Neural cell (in vitro differentiated cells): ENCODE measurements around the gene BRD9. TPM values are rescaled to one million over a fixed set of nuclear protein-coding genes. Genes with fewer than 3 reads are reported as not detected.

Source experiments
- H2AFZ ChIP-seq: fragments of 200-600, 300-800 bp; sonication (generic), shearing (Covaris generic); 2 replicates; pipeline ENCODE4 v1.6.0; 2014; ENCODE audit warnings: low read depth, mild to moderate bottlenecking, antibody characterized with exemption, low read length, moderate library complexity
- H3F3A ChIP-seq: fragments of 200-600 bp; shearing (Covaris generic); 2 replicates; pipeline ENCODE4 v1.6.1; 2016; ENCODE audit warnings: mild to moderate bottlenecking, moderate library complexity, mixed read lengths, antibody characterized with exemption, low read length; ENCODE audit not compliant: insufficient read depth, poor library complexity, severe bottlenecking
- H3K27ac ChIP-seq: fragments of 200-600, 300-800 bp; sonication (generic), shearing (Covaris generic); 2 replicates; pipeline ENCODE4 v1.5.1; 2014; ENCODE audit warnings: mild to moderate bottlenecking, low read length, moderate library complexity
- H3K27me3 ChIP-seq: fragments of 300-800, 200-600 bp; sonication (generic), shearing (Covaris generic); 2 replicates; pipeline ENCODE4 v1.6.0; 2014; ENCODE audit warnings: mild to moderate bottlenecking, low read depth, low read length, moderate library complexity; ENCODE audit not compliant: insufficient read depth
- H3K36me3 ChIP-seq: fragments of 300-800, 200-600 bp; sonication (generic), shearing (Covaris generic); 2 replicates; pipeline ENCODE4 v1.5.1; 2014; ENCODE audit warnings: mild to moderate bottlenecking, antibody characterized with exemption, low read length, moderate library complexity; ENCODE audit not compliant: insufficient read depth
- H3K4me2 ChIP-seq: fragments of 300-800, 200-600 bp; sonication (generic), shearing (Covaris generic); 2 replicates; pipeline ENCODE4 v1.6.0; 2014; ENCODE audit warnings: mild to moderate bottlenecking, low read length
- H3K4me3 ChIP-seq: fragments of 300-800, 200-600 bp; sonication (generic), shearing (Covaris generic); 2 replicates; pipeline ENCODE4 v1.5.1; 2014; ENCODE audit warnings: mild to moderate bottlenecking, low read length, moderate library complexity
- H3K79me2 ChIP-seq: fragments of 200-600 bp; shearing (Covaris generic); replicated peaks from 2 replicates; pipeline ENCODE4 v1.6.0; 2014; ENCODE audit warnings: mild to moderate bottlenecking, low read length, moderate library complexity; ENCODE audit not compliant: insufficient read depth
- H3K9ac ChIP-seq: fragments of 300-800, 200-600 bp; sonication (generic), shearing (Covaris generic); 2 replicates; pipeline ENCODE4 v1.6.1; 2016; ENCODE audit warnings: mild to moderate bottlenecking, low read length, mixed read lengths
- H3K9me2 ChIP-seq: fragments of 200-600 bp; shearing (Covaris generic); 2 replicates; pipeline ENCODE4 v1.6.1; 2016; ENCODE audit warnings: mild to moderate bottlenecking, low read length, mixed read lengths; ENCODE audit not compliant: insufficient read depth
- H3K9me3 ChIP-seq: fragments of 200-600, 300-800 bp; sonication (generic), shearing (Covaris generic); 2 replicates; pipeline ENCODE4 v1.6.1; 2016; ENCODE audit warnings: mild to moderate bottlenecking, mixed run types, low read length, moderate library complexity, mixed read lengths
- H4K20me1 ChIP-seq: fragments of 200-600 bp; shearing (Covaris generic); 2 replicates; pipeline ENCODE4 v1.6.1; 2016; ENCODE audit warnings: mild to moderate bottlenecking, mixed run types; ENCODE audit not compliant: insufficient read depth
- CTCF ChIP-seq: fragments of 450-650 bp; IDR thresholded peaks from 2 replicates; pipeline ENCODE4 v1.5.1; 2014; ENCODE audit warnings: antibody characterized with exemption, mild to moderate bottlenecking, moderate library complexity; ENCODE audit not compliant: poor library complexity, severe bottlenecking
- EP300 ChIP-seq: fragments of 450-650 bp; conservative IDR thresholded peaks from 2 replicates; pipeline ENCODE4 v1.6.1; 2014; ENCODE audit warnings: antibody characterized with exemption, mild to moderate bottlenecking, moderate library complexity; ENCODE audit not compliant: poor library complexity, severe bottlenecking
- EZH2 ChIP-seq: fragments of 200-600, 300-800 bp; shearing (Covaris generic), sonication (generic); IDR thresholded peaks from 2 replicates; pipeline ENCODE4 v1.6.1; 2014; ENCODE audit warnings: antibody characterized with exemption, low read length, borderline replicate concordance, mild to moderate bottlenecking; ENCODE audit not compliant: insufficient read depth, poor library complexity, severe bottlenecking
- MXI1 ChIP-seq: fragments of 450-650 bp; conservative IDR thresholded peaks from 2 replicates; pipeline ENCODE4 v1.6.1; 2014; ENCODE audit warnings: antibody characterized with exemption, mild to moderate bottlenecking; ENCODE audit not compliant: poor library complexity, severe bottlenecking
- POLR2AphosphoS5 ChIP-seq: IDR thresholded peaks from 2 replicates; pipeline ENCODE4 v1.6.1; 2012
- RAD21 ChIP-seq: fragments of 450-650 bp; conservative IDR thresholded peaks from 2 replicates; pipeline ENCODE4 v1.6.1; 2014; ENCODE audit warnings: antibody characterized with exemption, mild to moderate bottlenecking, moderate library complexity
- REST ChIP-seq: IDR thresholded peaks from 2 replicates; pipeline ENCODE4 v1.6.1; 2012; ENCODE audit warnings: borderline replicate concordance
- SMC3 ChIP-seq: fragments of 450-650 bp; conservative IDR thresholded peaks from 2 replicates; pipeline ENCODE4 v1.6.1; 2014; ENCODE audit warnings: antibody characterized with exemption, mild to moderate bottlenecking, moderate library complexity; ENCODE audit not compliant: poor library complexity
- TAF1 ChIP-seq: IDR thresholded peaks from 2 replicates; pipeline ENCODE4 v1.6.1; 2012; ENCODE audit warnings: low read depth
- polyA plus RNA-seq: library from polyadenylated mRNA; depleted of rRNA; stranded (reverse); fragments of >200 nt; gene quantifications from 2 replicates; pipeline ENCODE4 v1.2.3, GENCODE V29; 2014

The BRD9 gene
- polyA plus RNA-seq, 1 donor from 2014 or later, result 50.4 TPM

DNA sequence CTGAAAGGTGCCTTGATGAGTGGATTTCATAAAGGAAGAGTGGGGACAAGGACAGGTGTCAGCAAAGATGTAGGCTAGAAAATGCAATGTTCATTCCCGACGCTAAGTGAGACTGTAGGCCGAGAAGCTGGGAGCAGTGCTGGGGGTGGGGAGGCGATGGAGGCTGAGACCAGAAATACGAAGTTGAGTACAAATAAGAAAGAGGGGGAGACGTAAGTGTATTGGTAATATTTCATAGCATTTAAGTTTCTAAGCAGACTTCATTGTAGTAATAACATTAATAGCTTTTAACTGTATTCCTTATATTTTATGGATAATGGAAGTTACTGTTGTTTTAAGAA lies 11.1 kb upstream of the BRD9 start:
- Histone ChIP-seq H3K9me3 (no peaks in the 10 kb centered on the region), H3F3A (no peaks in the 10 kb centered on the region), H3K9ac (no peak overlapping the region), H3K27ac (no peak overlapping the region), H3K27me3 (no peaks in the 10 kb centered on the region), H3K79me2 (no peaks in the 10 kb centered on the region), H3K36me3 (no peaks in the 10 kb centered on the region), H3K9me2 (no peaks in the 10 kb centered on the region), H3K4me2 (no peak overlapping the region), H4K20me1 (no peaks in the 10 kb centered on the region), H3K4me3 (no peak overlapping the region), H2AFZ (no peak overlapping the region)
- TF ChIP-seq REST (no peak), SMC3 (no peak), EP300 (no peak), TAF1 (no peak)

GRCh38 chr5:902129-902916 lies 9.7 kb upstream of the BRD9 start:
- no peak overlapping the region for H2AFZ ChIP-seq
- H3K27ac ChIP-seq, result no peak overlapping the region
- H3K27me3 ChIP-seq, result no peaks in the 10 kb centered on the region
- H3F3A ChIP-seq, result no peaks in the 10 kb centered on the region
- H3K9me2 ChIP-seq, result no peaks in the 10 kb centered on the region
- H3K9me3 ChIP-seq, result no peaks in the 10 kb centered on the region
- H3K4me2 ChIP-seq, result no peak overlapping the region
- no peak overlapping the region for H3K9ac ChIP-seq
- H3K4me3 ChIP-seq, result no peak overlapping the region
- TF ChIP-seq MXI1 (no peak), EP300 (no peak), REST (no peak), CTCF (no peak), RAD21 (no peak), POLR2AphosphoS5 (no peak), TAF1 (no peak), EZH2 (no peak), SMC3 (no peak)
- no peaks in the 10 kb centered on the region for H3K79me2 ChIP-seq
- no peaks in the 10 kb centered on the region for H3K36me3 ChIP-seq
- H4K20me1 ChIP-seq, result no peaks in the 10 kb centered on the region
